ENCODE measurements around the gene ZNF322. TPM values are rescaled to one million over a fixed set of nuclear protein-coding genes. Genes with fewer than 3 reads are reported as not detected.

The ZNF322 gene
- total RNA-seq, 4 donors from 2014 or later: 38.7 to 184 (median 61.5) TPM

DNA sequence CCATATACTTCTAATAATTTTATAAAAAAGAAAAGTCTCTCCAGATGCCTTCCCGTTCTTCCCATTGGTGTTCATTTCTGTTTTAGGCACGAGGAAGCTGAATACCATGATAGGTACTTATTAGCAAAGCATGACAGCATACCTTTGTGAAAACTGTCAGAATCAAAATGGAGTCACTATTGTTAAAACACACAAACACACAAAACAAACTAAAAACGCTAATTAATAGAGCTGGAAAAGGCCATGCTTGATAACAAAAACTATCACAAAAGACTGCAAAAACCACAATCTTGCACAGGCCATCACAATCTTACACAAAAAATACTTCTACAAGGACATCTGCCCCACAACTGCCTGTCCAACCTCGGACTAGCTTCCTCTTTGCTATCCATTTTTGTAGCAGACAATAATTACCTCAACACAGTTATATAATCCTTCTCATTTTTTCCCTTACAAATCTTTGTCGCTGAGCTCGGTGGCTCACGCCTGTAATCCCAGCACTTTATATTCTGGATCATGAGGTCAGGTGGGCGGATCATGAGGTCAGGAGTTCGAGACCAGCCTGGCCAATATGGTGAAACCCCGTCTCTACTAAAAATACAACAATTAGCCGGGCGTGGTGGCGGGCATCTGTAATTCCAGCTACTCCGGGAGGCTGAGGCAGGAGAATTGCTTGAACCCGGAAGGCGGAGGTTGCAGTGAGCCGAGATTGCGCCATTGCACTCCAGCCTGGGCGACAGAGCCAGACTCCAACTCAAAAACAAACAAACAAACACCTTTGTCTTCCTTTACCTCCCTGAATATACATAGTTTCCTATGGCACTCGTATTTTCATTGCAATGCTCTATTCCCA is 66.0 kb downstream of the ZNF322 start:
- Histone ChIP-seq H3K9me3 (no peaks in the 10 kb centered on the region), H3K27ac (no peak overlapping the region), H3K4me1 (peaks cover 0 to 8% of the 10 kb centered on the region in 2 donors), H3K27me3 (peaks cover 0 to 46% of the 10 kb centered on the region in 2 donors), H3K4me3 (no peak overlapping the region), H3K36me3 (no peaks in the 10 kb centered on the region)
- DNase-seq: no peak
- intact Hi-C loops (cut with DNase I; ENCODE audit: low total_unique reads): no loop called here
- TF ChIP-seq, protein P1, sequence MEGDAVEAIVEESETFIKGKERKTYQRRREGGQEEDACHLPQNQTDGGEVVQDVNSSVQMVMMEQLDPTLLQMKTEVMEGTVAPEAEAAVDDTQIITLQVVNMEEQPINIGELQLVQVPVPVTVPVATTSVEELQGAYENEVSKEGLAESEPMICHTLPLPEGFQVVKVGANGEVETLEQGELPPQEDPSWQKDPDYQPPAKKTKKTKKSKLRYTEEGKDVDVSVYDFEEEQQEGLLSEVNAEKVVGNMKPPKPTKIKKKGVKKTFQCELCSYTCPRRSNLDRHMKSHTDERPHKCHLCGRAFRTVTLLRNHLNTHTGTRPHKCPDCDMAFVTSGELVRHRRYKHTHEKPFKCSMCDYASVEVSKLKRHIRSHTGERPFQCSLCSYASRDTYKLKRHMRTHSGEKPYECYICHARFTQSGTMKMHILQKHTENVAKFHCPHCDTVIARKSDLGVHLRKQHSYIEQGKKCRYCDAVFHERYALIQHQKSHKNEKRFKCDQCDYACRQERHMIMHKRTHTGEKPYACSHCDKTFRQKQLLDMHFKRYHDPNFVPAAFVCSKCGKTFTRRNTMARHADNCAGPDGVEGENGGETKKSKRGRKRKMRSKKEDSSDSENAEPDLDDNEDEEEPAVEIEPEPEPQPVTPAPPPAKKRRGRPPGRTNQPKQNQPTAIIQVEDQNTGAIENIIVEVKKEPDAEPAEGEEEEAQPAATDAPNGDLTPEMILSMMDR (IDR thresholded peaks at IDR 0.05): no peak
- TF ChIP-seq POLR2A (IDR thresholded peaks at IDR 0.05): no peak

DNA sequence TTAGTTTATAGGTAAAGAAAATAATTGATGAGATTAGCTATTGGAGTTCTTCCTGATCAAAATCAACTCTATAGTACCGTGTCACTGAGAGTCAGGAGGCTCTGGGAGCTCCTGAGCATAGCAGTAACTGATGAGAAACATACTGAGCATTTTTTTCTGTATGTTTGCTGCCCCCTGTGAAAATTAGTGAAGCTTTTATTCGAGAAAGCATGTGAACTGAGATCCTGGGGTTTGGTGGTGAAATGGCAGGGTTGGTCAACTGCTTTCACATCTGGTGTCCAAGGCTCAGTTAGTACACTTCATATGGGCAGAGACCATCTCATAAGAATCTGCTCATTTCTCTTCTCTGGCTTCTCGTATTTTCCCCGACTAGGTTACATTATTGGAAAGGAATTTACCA is 66.9 kb downstream of the ZNF322 start:
- Histone ChIP-seq H3K9me3 (no peaks in the 10 kb centered on the region), H3K27ac (no peak overlapping the region), H3K4me3 (no peak overlapping the region), H3K4me1 (peaks cover 0 to 2% of the 10 kb centered on the region in 2 donors), H3K36me3 (no peaks in the 10 kb centered on the region), H3K27me3 (peaks cover 0 to 46% of the 10 kb centered on the region in 2 donors)
- DNase-seq: no peak
- no peak for TF ChIP-seq POLR2A (IDR thresholded peaks at IDR 0.05)
- TF ChIP-seq, protein P1 (IDR thresholded peaks at IDR 0.05): no peak
- intact Hi-C loops (cut with DNase I; ENCODE audit: low total_unique reads): no loop called here

DNA sequence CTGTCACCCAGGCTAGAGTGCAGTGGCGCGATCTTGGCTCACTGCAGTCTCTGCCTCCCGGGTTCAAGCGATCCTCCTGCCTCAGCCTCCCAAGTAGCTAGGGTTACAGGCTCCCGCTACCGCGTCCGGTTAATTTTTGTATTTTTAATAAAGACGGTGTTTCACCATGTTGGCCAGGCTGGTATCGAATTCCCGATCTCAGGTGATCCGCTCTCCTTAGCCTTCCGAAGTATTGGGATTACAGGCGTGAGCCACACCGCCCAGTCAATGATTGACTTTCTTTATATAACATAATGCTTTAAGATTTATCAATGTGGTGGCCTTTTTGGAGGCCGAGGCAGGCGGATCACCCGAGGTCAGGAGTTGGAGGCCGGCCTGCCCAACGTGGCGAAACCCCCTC is 70.6 kb downstream of the ZNF322 start:
- Histone ChIP-seq H3K4me1 (no peaks in the 10 kb centered on the region), H3K4me3 (no peak overlapping the region), H3K9me3 (no peaks in the 10 kb centered on the region), H3K36me3 (no peaks in the 10 kb centered on the region), H3K27ac (no peak overlapping the region), H3K27me3 (peaks cover 0 to 54% of the 10 kb centered on the region in 2 donors)
- intact Hi-C loops (cut with DNase I; ENCODE audit: low total_unique reads): no loop called here
- no peak for DNase-seq
- TF ChIP-seq, protein P1 (IDR thresholded peaks at IDR 0.05): no peak
- no peak for TF ChIP-seq POLR2A (IDR thresholded peaks at IDR 0.05)

Other genes starting within 250 kb of the ZNF322 start
- 10 to 100 TPM in 2 of 4 donors, 1 to 10 TPM in 2; 7.2 to 44.4 (median 22.0) TPM for gene BTN3A3, start 219.2 kb downstream of the ZNF322 start, total RNA-seq
- 10 to 100 TPM; 12.6 to 54.8 (median 26.1) TPM for gene BTN2A1, start 201.8 kb downstream of the ZNF322 start, total RNA-seq
- gene BTN1A1, start 159.4 kb downstream of the ZNF322 start, total RNA-seq: under 1 TPM in 1 of 4 donors, not detected in 3; 0.07 TPM
- 10 to 100 TPM; 14.6 to 89.0 (median 73.3) TPM for gene HMGN4, start 121.4 kb downstream of the ZNF322 start, total RNA-seq
- gene ABT1, start 62.8 kb downstream of the ZNF322 start, total RNA-seq: 10 to 100 TPM; 10.5 to 18.7 (median 16.1) TPM

Data from uterus (tissue), 4 donors.